ENCODE results near the gene PLEKHB2.
A peak's percentile ranks its signal among the peaks of the same experiment; 100 is the strongest.
"Not testable (repeated sequence)": the region's sequence is repeated elsewhere in the genome, so short reads cannot be mapped to it uniquely, and the experiment has no call there.

Gene PLEKHB2

GRCh38 chr2:131146231-131146630 lies 41.1 kb downstream of the PLEKHB2 start:
- no peak for DNase-seq

GRCh38 chr2:131146749-131147148 lies 41.6 kb downstream of the PLEKHB2 start:
- DNase-seq: no peak

- DNase-seq: no peak
Observed at GRCh38 chr2:131148426-131148825, 43.3 kb downstream of the PLEKHB2 start.

GRCh38 chr2:131150109-131150508 lies 45.0 kb downstream of the PLEKHB2 start:
- DNase-seq: not testable (repeated sequence)

GRCh38 chr2:131151398-131151797 lies 46.3 kb downstream of the PLEKHB2 start:
- no peak for DNase-seq

- DNase-seq: no peak
Observed at GRCh38 chr2:131152074-131152473, 46.9 kb downstream of the PLEKHB2 start.

- DNase-seq: no peak
Observed at GRCh38 chr2:131153529-131153928, 48.4 kb downstream of the PLEKHB2 start.

GRCh38 chr2:131154071-131154531 lies 49.0 kb downstream of the PLEKHB2 start:
- peak; percentile 91 for DNase-seq

- no peak for DNase-seq
Observed at GRCh38 chr2:131154647-131155046, 49.5 kb downstream of the PLEKHB2 start.

- DNase-seq: no peak
Observed at GRCh38 chr2:131155208-131155855, 50.2 kb downstream of the PLEKHB2 start.

- DNase-seq: no peak
Observed at GRCh38 chr2:131156452-131157149, 51.5 kb downstream of the PLEKHB2 start.

- DNase-seq: not testable (repeated sequence)
Observed at GRCh38 chr2:131165562-131165961, 60.4 kb downstream of the PLEKHB2 start.

GRCh38 chr2:131168538-131168937 lies 63.4 kb downstream of the PLEKHB2 start:
- DNase-seq: no peak

- DNase-seq: not testable (repeated sequence)
Observed at GRCh38 chr2:131178050-131178449, 72.9 kb downstream of the PLEKHB2 start.

- not testable (repeated sequence) for DNase-seq
Observed at GRCh38 chr2:131178721-131179418, 73.7 kb downstream of the PLEKHB2 start.

- not testable (repeated sequence) for DNase-seq
Observed at GRCh38 chr2:131181451-131181850, 76.3 kb downstream of the PLEKHB2 start.

- not testable (repeated sequence) for DNase-seq
Observed at GRCh38 chr2:131193421-131193820, 88.3 kb downstream of the PLEKHB2 start.

GRCh38 chr2:131196186-131196585 lies 91.0 kb downstream of the PLEKHB2 start:
- not testable (repeated sequence) for DNase-seq
